ENCODE results near the gene FAM83B.
"Not testable (repeated sequence)": the region's sequence is repeated elsewhere in the genome, so short reads cannot be mapped to it uniquely, and the experiment has no call there.

Gene FAM83B

GRCh38 chr6:54879188-54879985 is 32.8 kb downstream of the FAM83B start:
- no peak for DNase-seq (ENCODE audit: low spot score)
- in situ Hi-C loops (cut with MboI; ENCODE audit: low pct_unique_long_range_greater_than_20kb, low sequenced_read_pairs, unreplicated experiment): no loop called here
- TF ChIP-seq CTCF (IDR thresholded peaks at IDR 0.05; ENCODE audit: extremely low read depth, insufficient read depth, missing control alignments): no peak

GRCh38 chr6:54881067-54881730 is 34.6 kb downstream of the FAM83B start:
- TF ChIP-seq CTCF (IDR thresholded peaks at IDR 0.05; ENCODE audit: extremely low read depth, insufficient read depth, missing control alignments): no peak
- DNase-seq (ENCODE audit: low spot score): no peak
- in situ Hi-C loops (cut with MboI; ENCODE audit: low pct_unique_long_range_greater_than_20kb, low sequenced_read_pairs, unreplicated experiment): no loop called here

GRCh38 chr6:54881891-54882290 is 35.3 kb downstream of the FAM83B start:
- in situ Hi-C loops (cut with MboI; ENCODE audit: low pct_unique_long_range_greater_than_20kb, low sequenced_read_pairs, unreplicated experiment); DNase-seq (ENCODE audit: low spot score): not testable (repeated sequence)

GRCh38 chr6:54886932-54887584 is 40.5 kb downstream of the FAM83B start:
- DNase-seq (ENCODE audit: low spot score): no peak
- in situ Hi-C loops (cut with MboI; ENCODE audit: low pct_unique_long_range_greater_than_20kb, low sequenced_read_pairs, unreplicated experiment): no loop called here
- TF ChIP-seq CTCF (IDR thresholded peaks at IDR 0.05; ENCODE audit: extremely low read depth, insufficient read depth, missing control alignments): no peak

GRCh38 chr6:54891536-54891935 is 45.0 kb downstream of the FAM83B start:
- TF ChIP-seq CTCF (IDR thresholded peaks at IDR 0.05; ENCODE audit: extremely low read depth, insufficient read depth, missing control alignments): no peak
- in situ Hi-C loops (cut with MboI; ENCODE audit: low pct_unique_long_range_greater_than_20kb, low sequenced_read_pairs, unreplicated experiment): no loop called here
- no peak for DNase-seq (ENCODE audit: low spot score)

GRCh38 chr6:54892831-54893230 is 46.3 kb downstream of the FAM83B start:
- DNase-seq (ENCODE audit: low spot score): no peak
- in situ Hi-C loops (cut with MboI; ENCODE audit: low pct_unique_long_range_greater_than_20kb, low sequenced_read_pairs, unreplicated experiment): no loop called here

More at GRCh38 chr6:54892831-54893230, 46.3 kb downstream of the FAM83B start:
- TF ChIP-seq CTCF (IDR thresholded peaks at IDR 0.05; ENCODE audit: extremely low read depth, insufficient read depth, missing control alignments): no peak
